Measurements from ENCODE around the gene MECR.
"Not testable (repeated sequence)": the region's sequence is repeated elsewhere in the genome, so short reads cannot be mapped to it uniquely, and the experiment has no call there.

MECR gene

GRCh38 chr1:29239142-29239541 lies 8.4 kb upstream of the MECR start:
- no peak for DNase-seq
- intact Hi-C loops (cut with DNase I) = loop anchor here (5.0 kb wide), 2 partner anchors 1143 to 1468 kb away; no protein-coding TSS in a partner anchor

DNA sequence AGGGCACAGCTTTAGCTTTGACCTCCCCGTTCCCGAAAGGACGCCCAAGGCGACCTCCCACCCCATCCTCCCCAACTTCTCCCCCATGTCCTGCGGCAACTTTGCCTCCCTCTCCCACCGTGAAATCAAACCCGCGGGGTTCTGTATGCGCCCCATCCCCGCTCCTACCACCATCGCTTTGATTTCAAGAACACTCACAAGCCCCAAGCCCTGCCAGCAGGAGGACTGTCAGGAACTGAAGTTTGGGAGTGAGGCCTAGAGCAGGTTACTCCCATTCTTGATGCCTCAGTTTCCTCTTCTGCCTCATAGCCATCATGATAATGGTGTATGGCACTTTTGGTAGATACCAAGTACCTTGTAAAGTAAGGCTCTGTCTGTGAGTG lies 7.9 kb upstream of the MECR start:
- intact Hi-C loops (cut with DNase I) = loop anchor here (5.0 kb wide), 2 partner anchors 1144 to 1469 kb away; no protein-coding TSS in a partner anchor
- no peak for DNase-seq

- intact Hi-C loops (cut with DNase I) = loop anchor here (5.0 kb wide), 2 partner anchors 1144 to 1469 kb away; no protein-coding TSS in a partner anchor
- peak in 14 of 42 donors; percentile 10 to 55 (median 30) for DNase-seq
Observed at GRCh38 chr1:29237852-29238619, 7.3 kb upstream of the MECR start.

- intact Hi-C loops (cut with DNase I) = loop anchor here (5.0 kb wide), 2 partner anchors 1145 to 1470 kb away; no protein-coding TSS in a partner anchor
- DNase-seq = peak in 18 of 42 donors; percentile 18 to 57 (median 34)
Observed at GRCh38 chr1:29237129-29237821, 6.5 kb upstream of the MECR start.

DNA sequence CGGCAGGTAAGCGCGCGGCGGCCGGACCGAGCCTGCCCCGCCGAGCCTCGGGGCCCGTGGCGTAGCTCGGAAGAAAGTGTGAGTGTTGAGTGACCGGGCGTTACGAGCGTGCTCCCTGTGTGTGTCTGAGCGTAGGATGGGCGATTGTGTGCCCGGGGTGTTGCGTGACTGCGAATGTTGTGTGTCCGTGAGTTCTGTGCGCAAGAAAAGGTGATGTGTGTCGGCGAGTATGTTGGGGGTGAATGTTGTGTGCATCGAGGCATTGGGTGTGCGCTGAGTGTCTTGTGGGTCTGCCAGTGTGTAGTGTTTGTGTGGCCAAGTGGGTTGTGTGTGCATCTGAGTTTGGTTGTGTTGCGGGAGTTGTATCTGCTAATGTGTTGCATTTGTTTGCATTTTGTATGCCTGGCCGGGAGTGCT lies 6.0 kb upstream of the MECR start:
- DNase-seq = no peak

DNA sequence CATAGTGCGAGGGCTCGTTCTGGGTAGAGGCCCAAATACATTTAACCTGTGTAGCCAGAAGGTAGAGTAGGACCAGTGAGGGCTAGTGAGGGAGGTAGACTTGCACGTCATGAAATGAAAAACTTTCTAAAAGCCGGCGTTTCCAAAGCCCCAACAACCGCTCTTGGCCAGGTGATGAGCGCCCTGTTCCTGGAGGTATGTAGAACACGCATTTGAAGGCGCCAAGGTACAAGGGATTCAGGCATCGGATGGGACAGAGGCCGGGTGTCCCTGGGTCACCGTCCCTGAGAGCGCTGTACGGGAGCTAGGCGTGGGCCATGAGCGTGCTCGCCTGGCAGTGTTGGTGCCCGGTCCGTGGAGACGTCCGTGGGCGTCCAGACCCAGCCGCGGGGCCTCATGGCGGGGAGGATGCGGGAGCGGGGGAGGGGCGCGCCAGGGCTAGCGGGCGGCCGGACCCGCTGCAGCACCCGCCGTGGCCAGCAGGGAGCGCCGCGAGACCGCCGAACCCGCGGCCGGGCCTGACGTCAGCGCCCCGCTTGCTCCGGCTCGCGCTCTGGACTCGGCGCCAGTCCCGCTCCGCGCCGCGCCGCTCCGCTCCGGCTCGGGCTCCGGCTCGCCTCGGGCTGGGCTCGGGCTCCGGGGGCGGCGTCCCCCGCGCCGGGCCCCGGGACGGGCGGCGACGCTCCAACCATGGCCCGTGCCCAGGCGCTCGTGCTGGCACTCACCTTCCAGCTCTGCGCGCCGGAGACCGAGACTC lies 5.4 kb upstream of the MECR start, which contains the start of gene PTPRU:
TSS of gene PTPRU (plus strand) at position 568 of the 757 bp plus-strand sequence. CDS start at position 691, 123 bp downstream.
- intact Hi-C loops (cut with DNase I) = loop anchor here (5.0 kb wide), 2 partner anchors 1146 to 1471 kb away; no protein-coding TSS in a partner anchor

More for the DNA sequence above, 6.0 kb upstream of the MECR start:
- intact Hi-C loops (cut with DNase I) = loop anchor here (5.0 kb wide), 2 partner anchors 1146 to 1471 kb away; no protein-coding TSS in a partner anchor

GRCh38 chr1:29234881-29235280 lies 4.1 kb upstream of the MECR start:
- intact Hi-C loops (cut with DNase I) = loop anchor here (5.0 kb wide), 3 partner anchors 1147 to 1482 kb away; no protein-coding TSS in a partner anchor
- DNase-seq = not testable (repeated sequence)

More for the DNA sequence above, 5.4 kb upstream of the MECR start, which contains the start of gene PTPRU:
- peak in 41 of 42 donors; percentile 34 to 93 (median 83) for DNase-seq

DNA sequence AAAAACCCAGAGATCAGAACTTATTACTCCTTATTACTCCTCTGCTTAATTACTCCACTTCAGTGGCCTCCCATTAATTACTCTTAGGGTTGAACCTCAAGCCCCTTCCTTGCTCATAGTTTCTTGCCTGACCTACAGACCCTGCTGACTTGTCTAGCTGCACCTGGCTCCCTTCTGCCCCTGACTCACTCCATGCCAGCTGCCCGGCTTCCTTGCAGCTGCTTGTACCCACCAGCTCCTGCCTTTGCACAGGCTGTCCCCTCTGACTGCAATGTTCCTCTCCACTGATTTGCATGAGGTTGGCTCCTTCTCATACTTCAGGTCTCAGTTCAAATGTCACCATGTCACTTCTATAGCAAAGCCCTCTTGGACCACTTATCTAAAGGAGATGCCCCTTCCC lies 3.7 kb upstream of the MECR start:
- intact Hi-C loops (cut with DNase I) = loop anchor here (5.0 kb wide), 1 partner anchor 1483 kb away; no protein-coding TSS in a partner anchor
- DNase-seq = no peak

DNA sequence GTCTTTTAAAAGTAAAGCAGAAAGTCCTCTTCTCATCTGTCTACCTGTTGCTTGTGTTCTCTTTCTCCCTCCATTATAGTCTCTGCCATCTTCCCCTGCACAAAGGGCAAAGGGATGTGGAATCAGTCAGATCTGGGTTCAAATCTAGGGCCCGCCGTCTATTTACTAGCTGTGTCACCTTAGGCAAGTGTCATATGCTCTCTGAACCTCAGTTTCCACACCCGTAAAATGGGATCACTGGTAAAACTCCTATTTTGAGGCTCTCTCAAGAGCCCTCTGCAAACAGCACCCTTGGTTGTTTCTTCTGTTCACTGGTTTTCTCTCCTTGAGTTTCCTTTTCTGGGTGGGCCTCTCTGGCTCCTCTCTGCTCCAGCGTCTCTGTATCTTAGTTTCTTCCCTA lies 3.0 kb upstream of the MECR start:
- intact Hi-C loops (cut with DNase I) = loop anchor here (5.0 kb wide), 1 partner anchor 1484 kb away; no protein-coding TSS in a partner anchor
- no peak for DNase-seq

GRCh38 chr1:29232387-29232786 lies 1.7 kb upstream of the MECR start:
- no peak for DNase-seq
- intact Hi-C loops (cut with DNase I) = loop anchor here (5.0 kb wide), 1 partner anchor 1485 kb away; no protein-coding TSS in a partner anchor

GRCh38 chr1:29230204-29230552 lies 556 bp downstream of the MECR start:
- no peak for DNase-seq
- intact Hi-C loops (cut with DNase I) = loop anchor here (5.0 kb wide), 1 partner anchor 1487 kb away; no protein-coding TSS in a partner anchor

- intact Hi-C loops (cut with DNase I) = no loop called here
- no peak for DNase-seq
Observed at GRCh38 chr1:29227511-29227910, 3.2 kb downstream of the MECR start.

GRCh38 chr1:29225361-29225760 lies 5.4 kb downstream of the MECR start:
- no peak for DNase-seq
- intact Hi-C loops (cut with DNase I) = no loop called here

GRCh38 chr1:29224356-29224837 lies 6.3 kb downstream of the MECR start:
- DNase-seq = no peak
- intact Hi-C loops (cut with DNase I) = no loop called here

- intact Hi-C loops (cut with DNase I) = no loop called here
Observed at GRCh38 chr1:29223521-29223920, 7.2 kb downstream of the MECR start.

GRCh38 chr1:29222686-29223085 lies 8.0 kb downstream of the MECR start:
- intact Hi-C loops (cut with DNase I) = no loop called here
- DNase-seq = no peak

More at GRCh38 chr1:29223521-29223920, 7.2 kb downstream of the MECR start:
- DNase-seq = no peak

- DNase-seq; intact Hi-C loops (cut with DNase I): not testable (repeated sequence)
Observed at GRCh38 chr1:29222260-29222659, 8.5 kb downstream of the MECR start.

DNA sequence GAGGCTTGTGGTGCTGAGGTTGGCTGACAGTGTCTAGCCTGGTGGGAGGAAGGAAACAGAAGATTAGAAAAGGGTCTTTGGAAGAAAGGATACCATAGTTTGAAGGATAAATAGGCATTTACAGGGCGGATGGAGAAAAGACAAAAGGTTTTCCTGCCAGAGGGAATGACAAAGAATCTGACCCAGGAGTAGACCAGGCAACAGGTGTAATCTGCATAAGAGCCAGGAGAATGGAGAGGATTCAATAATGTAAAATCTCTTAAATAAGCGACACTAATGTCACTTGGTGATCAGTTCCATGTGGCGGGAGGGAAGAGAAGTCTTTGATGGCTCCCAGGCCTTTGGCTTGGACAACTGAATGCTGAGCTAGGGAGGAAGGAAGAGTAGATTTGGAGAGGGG lies 9.4 kb downstream of the MECR start:
- DNase-seq = no peak
- intact Hi-C loops (cut with DNase I) = no loop called here

DNA sequence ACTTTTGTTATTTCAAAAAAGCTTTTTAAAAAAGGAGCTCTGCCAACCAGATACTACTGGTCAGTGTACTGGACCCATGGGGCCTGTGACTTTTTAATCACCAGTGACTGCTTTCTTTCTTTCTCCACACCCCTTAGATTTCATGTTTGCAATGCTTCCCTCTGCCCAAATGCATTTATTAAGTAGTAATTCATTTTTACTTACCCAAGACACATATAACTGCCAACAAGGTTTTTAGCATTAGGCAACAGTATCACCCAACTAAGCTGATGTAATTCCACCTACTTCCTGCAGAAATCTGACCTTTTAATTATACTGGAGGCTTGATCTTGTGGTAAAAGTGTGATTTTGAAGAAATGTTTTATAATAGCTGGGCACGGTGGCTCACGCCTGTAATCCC lies 12.5 kb downstream of the MECR start:
- intact Hi-C loops (cut with DNase I) = no loop called here
- no peak for DNase-seq
